H9 (cell line): Measurements from ENCODE around the gene RNF31. TPM values are rescaled to one million over a fixed set of nuclear protein-coding genes. Genes with fewer than 3 reads are reported as not detected.

ENCODE experiments used
- DNase-seq: peaks from one replicate; pipeline ENCODE4 v3.0.0-alpha.2; 2017
- H2AFZ ChIP-seq: one replicate; pipeline ENCODE4 v1.6.1; 2013; ENCODE audit warnings: mild to moderate bottlenecking, low read length, control low read depth, moderate library complexity
- H2AK5ac ChIP-seq: 2 replicates; pipeline ENCODE4 v1.6.1; 2013; ENCODE audit warnings: low read length, control low read depth, mixed read lengths; ENCODE audit not compliant: insufficient read length
- H2BK120ac ChIP-seq: one replicate; pipeline ENCODE4 v1.6.1; 2013; ENCODE audit warnings: low read depth, mild to moderate bottlenecking, low read length, control low read depth, inconsistent platforms; ENCODE audit not compliant: poor library complexity, severe bottlenecking
- H2BK12ac ChIP-seq: 2 replicates; pipeline ENCODE4 v1.6.1; 2013; ENCODE audit warnings: low read length, control low read depth, mixed read lengths, low read depth; ENCODE audit not compliant: insufficient read length
- H2BK15ac ChIP-seq: 2 replicates; pipeline ENCODE4 v1.6.1; 2013; ENCODE audit warnings: low read depth, low read length, control low read depth
- H2BK20ac ChIP-seq: one replicate; pipeline ENCODE4 v1.6.1; 2013; ENCODE audit warnings: low read depth, mild to moderate bottlenecking, low read length, control low read depth, inconsistent platforms; ENCODE audit not compliant: poor library complexity, severe bottlenecking
- H2BK5ac ChIP-seq: 2 replicates; pipeline ENCODE4 v1.6.1; 2013; ENCODE audit warnings: low read length, control low read depth, mixed read lengths; ENCODE audit not compliant: insufficient read length
- H3K14ac ChIP-seq: 2 replicates; pipeline ENCODE4 v1.6.1; 2013; ENCODE audit warnings: low read length, control low read depth; ENCODE audit not compliant: insufficient read depth
- H3K18ac ChIP-seq: 2 replicates; pipeline ENCODE4 v1.6.1; 2013; ENCODE audit warnings: low read depth, mild to moderate bottlenecking, mixed read lengths, low read length, control low read depth; ENCODE audit not compliant: insufficient read length
- H3K23ac ChIP-seq: 2 replicates; pipeline ENCODE4 v1.6.1; 2013; ENCODE audit warnings: low read length, control low read depth, mixed read lengths, low read depth; ENCODE audit not compliant: insufficient read length
- H3K23me2 ChIP-seq: 2 replicates; pipeline ENCODE4 v1.6.1; 2013; ENCODE audit warnings: low read depth, mild to moderate bottlenecking, mixed read lengths, low read length, control low read depth; ENCODE audit not compliant: insufficient read length, poor library complexity, severe bottlenecking
- H3K27ac ChIP-seq: 2 replicates; pipeline ENCODE4 v1.5.1; 2013; ENCODE audit warnings: low read length, control low read depth, mixed read lengths, low read depth; ENCODE audit not compliant: insufficient read length
- H3K27me3 ChIP-seq: 2 replicates; pipeline ENCODE4 v1.6.1; 2013; ENCODE audit warnings: low read length, control low read depth, inconsistent platforms; ENCODE audit not compliant: insufficient read depth
- H3K4ac ChIP-seq: 2 replicates; pipeline ENCODE4 v1.6.1; 2013; ENCODE audit warnings: low read depth, mild to moderate bottlenecking, control low read depth, inconsistent platforms, low read length, moderate library complexity
- H3K4me1 ChIP-seq: 2 replicates; pipeline ENCODE4 v1.6.1; 2013; ENCODE audit warnings: low read length, control low read depth, inconsistent platforms; ENCODE audit not compliant: insufficient read depth
- H3K4me2 ChIP-seq: 2 replicates; pipeline ENCODE4 v1.6.1; 2013; ENCODE audit warnings: low read length, control low read depth, mixed read lengths; ENCODE audit not compliant: insufficient read length, insufficient read depth
- H3K56ac ChIP-seq: 2 replicates; pipeline ENCODE4 v1.6.1; 2013; ENCODE audit warnings: low read depth, mild to moderate bottlenecking, mixed read lengths, low read length, control low read depth; ENCODE audit not compliant: insufficient read length
- H3K79me1 ChIP-seq: 2 replicates; pipeline ENCODE4 v1.6.1; 2013; ENCODE audit warnings: low read depth, mild to moderate bottlenecking, moderate library complexity, low read length, control low read depth, inconsistent platforms; ENCODE audit not compliant: insufficient read depth, poor library complexity, severe bottlenecking
- H3K79me2 ChIP-seq: 2 replicates; pipeline ENCODE4 v1.6.1; 2013; ENCODE audit warnings: low read length, control low read depth, inconsistent platforms; ENCODE audit not compliant: insufficient read depth
- H3K9ac ChIP-seq: 2 replicates; pipeline ENCODE4 v1.6.1; 2013; ENCODE audit warnings: low read length, control low read depth, mixed read lengths; ENCODE audit not compliant: insufficient read length; ENCODE audit errors: extremely low read depth
- H3K9me3 ChIP-seq: one replicate; pipeline ENCODE4 v1.6.1; 2013; ENCODE audit warnings: low read depth, low read length, inconsistent platforms; ENCODE audit not compliant: control insufficient read depth
- H3T11ph ChIP-seq: one replicate; pipeline ENCODE4 v1.6.1; 2013; ENCODE audit warnings: mild to moderate bottlenecking, low read length, control low read depth, inconsistent platforms
- H4K20me1 ChIP-seq: one replicate; pipeline ENCODE4 v1.6.1; 2013; ENCODE audit not compliant: control insufficient read depth, insufficient read length, insufficient read depth
- H4K5ac ChIP-seq: 2 replicates; pipeline ENCODE4 v1.6.1; 2013; ENCODE audit warnings: low read depth, mild to moderate bottlenecking, mixed read lengths, low read length, control low read depth; ENCODE audit not compliant: insufficient read length
- H4K8ac ChIP-seq: replicated peaks from 2 replicates; pipeline ENCODE4 v1.6.1; 2013; ENCODE audit warnings: low read length, control low read depth, mixed read lengths, low read depth; ENCODE audit not compliant: insufficient read length
- H4K91ac ChIP-seq: 2 replicates; pipeline ENCODE4 v1.6.1; 2013; ENCODE audit warnings: low read depth, mild to moderate bottlenecking, moderate library complexity, mixed read lengths, low read length, control low read depth; ENCODE audit not compliant: insufficient read length
- H3K27ac Mint-ChIP-seq, 3 experiments: 2 replicates in 2 of 3; 3 replicates in 1 of 3; pipeline ENCODE4 v1.8.0; 2020 to 2021; ENCODE audit warnings: mixed read lengths in 3 of 3, mild to moderate bottlenecking in 1 of 3, moderate library complexity in 1 of 3
- H3K27me3 Mint-ChIP-seq: 2 replicates; pipeline ENCODE4 v1.8.0; 2021; ENCODE audit warnings: low read depth, mild to moderate bottlenecking, moderate library complexity, mixed read lengths
- H3K36me3 Mint-ChIP-seq, 3 experiments: 2 replicates in 2 of 3; 3 replicates in 1 of 3; pipeline ENCODE4 v1.8.0; 2020 to 2021; ENCODE audit warnings: low read depth in 3 of 3, mixed read lengths in 3 of 3; ENCODE audit not compliant: insufficient read depth in 1 of 3
- H3K4me1 Mint-ChIP-seq, 2 experiments: 2 replicates each; pipeline ENCODE4 v1.8.0; 2020; ENCODE audit warnings: mixed read lengths in 2 of 2
- H3K4me3 Mint-ChIP-seq, 2 experiments: 2 replicates in 1 of 2; 3 replicates in 1 of 2; pipeline ENCODE4 v1.8.0; 2020 to 2021; ENCODE audit warnings: mild to moderate bottlenecking in 2 of 2, mixed read lengths in 2 of 2, moderate library complexity in 1 of 2
- H3K9me3 Mint-ChIP-seq, 2 experiments: 2 replicates in 1 of 2; 3 replicates in 1 of 2; pipeline ENCODE4 v1.8.0; 2020; ENCODE audit warnings: mild to moderate bottlenecking in 2 of 2, mixed read lengths in 2 of 2, moderate library complexity in 1 of 2
- CTCF ChIP-seq: fragments of 200-600 bp; sonication (generic); conservative IDR thresholded peaks from 3 replicates; pipeline ENCODE4 v1.8.0; 2021; ENCODE audit warnings: antibody characterized with exemption, mild to moderate bottlenecking
- WGBS: extraction: QIAGEN DNeasy Blood & Tissue Kit; methylation state at CpG from one replicate; pipeline ENCODE4 v1.1.7; 2013; ENCODE audit warnings: missing lambda C conversion rate, low lambda C conversion rate, mixed read lengths; ENCODE audit not compliant: insufficient read length; ENCODE audit errors: extremely low coverage; 5-methylcytosine and 5-hydroxymethylcytosine counted together
- total RNA-seq: library from RNA; stranded (reverse); gene quantifications from 2 replicates; pipeline ENCODE4 v1.2.1, GENCODE V29; 2021

Gene RNF31
- total RNA-seq, 1 experiment from 2014 or later = 87.3 TPM

GRCh38 chr14:24177891-24178290, 30.6 kb downstream of the RNF31 start:
- H2BK12ac ChIP-seq = no peak overlapping the region
- H3K56ac ChIP-seq = no peak overlapping the region
- H2BK15ac ChIP-seq = no peak overlapping the region
- no peaks in the 10 kb centered on the region for H3K4me1 ChIP-seq
- Mint-ChIP-seq H3K4me3 (no peak overlapping the region), H3K36me3 (peaks cover 31 to 73% (median 59%) of the 10 kb centered on the region in 3 experiments), H3K4me1 (peaks cover 0 to 4% of the 10 kb centered on the region in 2 experiments; a peak in 2 of 4 replicates), H3K27me3 (no peaks in the 10 kb centered on the region; the same call in 1 of the 2 replicates), H3K27ac (no peak overlapping the region), H3K9me3 (no peaks in the 10 kb centered on the region)
- no peak overlapping the region for H3K9ac ChIP-seq
- H3K18ac ChIP-seq = no peak overlapping the region
- no CpG with 5 or more reads among the region's 14 CpGs for WGBS
- no peak overlapping the region for H2BK20ac ChIP-seq
- H3K9me3 ChIP-seq = no peaks in the 10 kb centered on the region
- no peak overlapping the region for H3K4me2 ChIP-seq
- no peaks in the 10 kb centered on the region for H3K79me2 ChIP-seq
- H4K91ac ChIP-seq = no peak overlapping the region
- no peak for DNase-seq
- H4K20me1 ChIP-seq = no peaks in the 10 kb centered on the region
- H3K27me3 ChIP-seq = no peaks in the 10 kb centered on the region
- H2BK120ac ChIP-seq = no peak overlapping the region
- TF ChIP-seq CTCF = no peak
- no peak overlapping the region for H2BK5ac ChIP-seq
- no peak overlapping the region for H2AK5ac ChIP-seq
- no peaks in the 10 kb centered on the region for H3K79me1 ChIP-seq
- no peak overlapping the region for H3K14ac ChIP-seq
- H3K23ac ChIP-seq = no peak overlapping the region
- no peak overlapping the region for H4K8ac ChIP-seq
- no peaks in the 10 kb centered on the region for H3K23me2 ChIP-seq
- no peak overlapping the region for H3T11ph ChIP-seq
- H2AFZ ChIP-seq = no peak overlapping the region
- H3K4ac ChIP-seq = no peak overlapping the region
- no peak overlapping the region for H3K27ac ChIP-seq
- no peak overlapping the region for H4K5ac ChIP-seq
